AG04450 (cell line): ENCODE measurements around the gene OR6C76. TPM values are rescaled to one million over a fixed set of nuclear protein-coding genes. Genes with fewer than 3 reads are reported as not detected.

Experiments
- CTCF ChIA-PET: fragments of 300-600, 350-600 bp; formaldehyde crosslinking; extraction: SDS; loops from one replicate; lab custom pipeline; 2022; ENCODE audit warnings: antibody characterized with exemption, inconsistent platforms; lab: Charles Lee
- POLR2A ChIA-PET: fragments of 350-600 bp; formaldehyde crosslinking; extraction: SDS; loops from one replicate; lab custom pipeline; 2021; ENCODE audit warnings: antibody characterized with exemption, inconsistent platforms; lab: Yijun Ruan, JAX
- DNase-seq: peaks from one replicate; pipeline ENCODE4 v3.0.0-alpha.2; 2011; ENCODE audit warnings: low read depth, low spot score
- H3K27ac ChIP-seq: one replicate; pipeline ENCODE4 v1.5.1; 2012; ENCODE audit warnings: low read depth, low read length, control low read depth
- H3K27me3 ChIP-seq: one replicate; pipeline ENCODE4 v1.6.0; 2012; ENCODE audit warnings: low read length; ENCODE audit not compliant: control insufficient read depth, insufficient read depth
- H3K4me3 ChIP-seq: 2 replicates; pipeline ENCODE4 v1.5.1; 2011; ENCODE audit warnings: mild to moderate bottlenecking, low read depth, low read length, control low read depth
- H3K9me3 ChIP-seq: 2 replicates; pipeline ENCODE4 v1.5.1; 2012; ENCODE audit warnings: low read length; ENCODE audit not compliant: control insufficient read depth, insufficient read depth
- polyA plus RNA-seq: library from polyadenylated mRNA; depleted of rRNA; stranded (reverse); fragments of >200 nt; gene quantifications from 2 replicates; pipeline ENCODE4 v1.2.3, GENCODE V29; 2011; rRNA removed
- TF ChIP-seq, protein P1 (sequence below): IDR thresholded peaks from 2 replicates; pipeline ENCODE4 v1.5.1; 2011; ENCODE audit warnings: low read depth, low read length, control low read depth, inconsistent platforms

Gene OR6C76
- polyA plus RNA-seq, 1 experiment = not detected

DNA sequence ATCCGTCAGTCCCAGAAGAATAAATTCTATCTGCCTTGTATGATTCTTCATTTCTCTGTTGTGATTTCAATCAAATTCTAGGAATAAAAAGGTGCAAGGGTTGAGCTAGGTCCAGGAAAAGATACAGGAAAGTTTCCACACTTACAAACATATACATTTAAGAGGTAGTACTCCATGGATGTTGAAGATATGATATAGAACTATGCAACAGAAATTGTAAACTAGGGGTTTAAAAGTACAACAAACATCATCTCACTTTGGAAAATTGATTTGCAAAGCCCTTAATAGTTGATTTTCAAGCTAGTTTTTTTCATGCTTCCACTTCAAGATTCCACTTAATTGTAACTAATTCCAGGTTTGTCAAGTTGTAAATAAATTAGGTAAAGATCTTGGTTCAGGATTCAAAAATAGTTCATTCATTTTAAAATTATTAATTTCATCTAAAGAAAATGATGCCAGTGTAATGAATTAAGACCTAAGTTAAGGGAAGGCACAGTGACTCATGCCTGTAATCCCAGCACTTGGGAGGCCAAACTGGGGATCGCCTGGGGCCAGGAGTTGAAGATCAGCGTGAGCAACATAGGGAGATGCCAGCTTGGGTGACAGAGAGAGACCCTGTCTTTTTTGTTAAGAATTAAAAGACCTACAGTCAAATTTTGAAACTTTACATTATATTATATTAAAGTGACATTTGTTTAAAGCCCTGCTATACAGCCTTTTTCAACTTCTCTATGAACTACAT lies 44.2 kb downstream of the OR6C76 start, which contains the start of gene OR6C70:
Gene OR6C70 (minus strand): TSS at position 51 of the 742 bp plus-strand sequence. CDS start 0 bp downstream, at position 51.
- ChIA-PET CTCF (no interaction called here), POLR2A (no interaction called here)
- H3K27ac ChIP-seq = no peak within 1 kb of the TSS
- TF ChIP-seq, protein P1, sequence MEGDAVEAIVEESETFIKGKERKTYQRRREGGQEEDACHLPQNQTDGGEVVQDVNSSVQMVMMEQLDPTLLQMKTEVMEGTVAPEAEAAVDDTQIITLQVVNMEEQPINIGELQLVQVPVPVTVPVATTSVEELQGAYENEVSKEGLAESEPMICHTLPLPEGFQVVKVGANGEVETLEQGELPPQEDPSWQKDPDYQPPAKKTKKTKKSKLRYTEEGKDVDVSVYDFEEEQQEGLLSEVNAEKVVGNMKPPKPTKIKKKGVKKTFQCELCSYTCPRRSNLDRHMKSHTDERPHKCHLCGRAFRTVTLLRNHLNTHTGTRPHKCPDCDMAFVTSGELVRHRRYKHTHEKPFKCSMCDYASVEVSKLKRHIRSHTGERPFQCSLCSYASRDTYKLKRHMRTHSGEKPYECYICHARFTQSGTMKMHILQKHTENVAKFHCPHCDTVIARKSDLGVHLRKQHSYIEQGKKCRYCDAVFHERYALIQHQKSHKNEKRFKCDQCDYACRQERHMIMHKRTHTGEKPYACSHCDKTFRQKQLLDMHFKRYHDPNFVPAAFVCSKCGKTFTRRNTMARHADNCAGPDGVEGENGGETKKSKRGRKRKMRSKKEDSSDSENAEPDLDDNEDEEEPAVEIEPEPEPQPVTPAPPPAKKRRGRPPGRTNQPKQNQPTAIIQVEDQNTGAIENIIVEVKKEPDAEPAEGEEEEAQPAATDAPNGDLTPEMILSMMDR = no peak
- no peaks in the 10 kb centered on the region for H3K27me3 ChIP-seq
- no peaks in the 10 kb centered on the region for H3K9me3 ChIP-seq
- no peak within 1 kb of the TSS for H3K4me3 ChIP-seq
- DNase-seq = no peak

DNA sequence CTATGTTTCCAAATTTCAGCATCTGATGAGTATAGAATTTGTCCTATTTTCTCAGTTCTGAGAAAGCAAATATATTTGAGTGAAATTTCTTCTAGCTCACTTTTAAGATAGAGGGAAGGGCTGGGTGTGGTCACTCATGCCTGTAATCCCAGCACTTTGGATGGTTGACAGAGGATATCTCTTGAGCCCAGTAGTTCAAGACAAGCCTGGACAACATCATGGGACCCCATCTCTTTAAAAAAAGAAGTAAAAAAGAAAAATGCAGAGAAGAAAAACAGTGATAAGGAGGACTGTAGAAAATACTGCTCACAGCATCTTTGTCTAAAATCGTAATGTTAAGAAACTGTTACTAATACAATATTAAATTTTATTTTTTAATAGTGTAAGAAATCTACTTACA lies 46.2 kb downstream of the OR6C76 start:
- ChIA-PET CTCF (no interaction called here), POLR2A (no interaction called here)
- no peaks in the 10 kb centered on the region for H3K9me3 ChIP-seq
- no peak for DNase-seq
- TF ChIP-seq, protein P1 = no peak
- no peak overlapping the region for H3K27ac ChIP-seq
- H3K27me3 ChIP-seq = no peaks in the 10 kb centered on the region
- no peak overlapping the region for H3K4me3 ChIP-seq

Other genes with a start within 250 kb of the OR6C76 start
- not detected in 2 replicates for gene OR10A7, start 205.2 kb upstream of the OR6C76 start, polyA plus RNA-seq
- not detected in 2 replicates for gene OR6C74, start 181.6 kb upstream of the OR6C76 start, polyA plus RNA-seq
- not detected in 2 replicates for gene OR6C6, start 129.7 kb upstream of the OR6C76 start, polyA plus RNA-seq
- gene OR6C1, start 111.9 kb upstream of the OR6C76 start, polyA plus RNA-seq = not detected in 2 replicates
- gene OR6C3, start 95.5 kb upstream of the OR6C76 start, polyA plus RNA-seq = not detected in 2 replicates
- not detected in 2 replicates for gene OR6C75, start 63.3 kb upstream of the OR6C76 start, polyA plus RNA-seq
- gene OR6C65, start 25.7 kb upstream of the OR6C76 start, polyA plus RNA-seq = not detected in 2 replicates
- not detected in 2 replicates for gene OR6C2, start 17.8 kb downstream of the OR6C76 start, polyA plus RNA-seq
- not detected in 2 replicates for gene OR6C70, start 43.9 kb downstream of the OR6C76 start, polyA plus RNA-seq
- gene OR6C68, start 66.1 kb downstream of the OR6C76 start, polyA plus RNA-seq = not detected in 2 replicates
- not detected in 2 replicates for gene OR6C4, start 123.3 kb downstream of the OR6C76 start, polyA plus RNA-seq
- not detected in 2 replicates for gene OR2AP1, start 146.2 kb downstream of the OR6C76 start, polyA plus RNA-seq
- gene OR10P1, start 210.6 kb downstream of the OR6C76 start, polyA plus RNA-seq = not detected in 2 replicates